GM18907 (cell line): ENCODE data around the gene GBE1.
"Not testable (repeated sequence)": the region's sequence is repeated elsewhere in the genome, so short reads cannot be mapped to it uniquely, and the experiment has no call there.

ENCODE experiments used
- ATAC-seq: cut with Tn5 transposase; IDR thresholded peaks from one replicate; pipeline ENCODE4 v1.9.1; 2021; ENCODE audit warnings: mild to moderate bottlenecking, moderate library complexity; ENCODE audit not compliant: unreplicated experiment

GBE1 gene

GRCh38 chr3:81760924-81761903 is at the start of gene GBE1:
GBE1 (minus strand) TSS chr3:81761645; CDS start chr3:81761517, 128 bp downstream.
- peak; percentile 92 for ATAC-seq

GRCh38 chr3:81808900-81809299 is 47.5 kb upstream of the GBE1 start:
- no peak for ATAC-seq

- no peak for ATAC-seq
Measured at GRCh38 chr3:81799403-81799802, 38.0 kb upstream of the GBE1 start.

GRCh38 chr3:81793410-81793809 is 32.0 kb upstream of the GBE1 start:
- peak; percentile 67 for ATAC-seq

GRCh38 chr3:81790117-81790516 is 28.7 kb upstream of the GBE1 start:
- no peak for ATAC-seq

- ATAC-seq = no peak
Measured at GRCh38 chr3:81789691-81790090, 28.2 kb upstream of the GBE1 start.

GRCh38 chr3:81788610-81789009 is 27.2 kb upstream of the GBE1 start:
- ATAC-seq = peak; percentile 78

- peak; percentile 50 for ATAC-seq
Measured at GRCh38 chr3:81788044-81788443, 26.6 kb upstream of the GBE1 start.

GRCh38 chr3:81782585-81782984 is 21.1 kb upstream of the GBE1 start:
- ATAC-seq = no peak

GRCh38 chr3:81778678-81779182 is 17.3 kb upstream of the GBE1 start:
- ATAC-seq = peak; percentile 51

- no peak for ATAC-seq
Measured at GRCh38 chr3:81776643-81777042, 15.2 kb upstream of the GBE1 start.

GRCh38 chr3:81770710-81771109 is 9.3 kb upstream of the GBE1 start:
- ATAC-seq = no peak

- no peak for ATAC-seq
Measured at GRCh38 chr3:81769299-81769698, 7.9 kb upstream of the GBE1 start.

- ATAC-seq = not testable (repeated sequence)
Measured at GRCh38 chr3:81767250-81767859, 5.9 kb upstream of the GBE1 start.

GRCh38 chr3:81765400-81765799 is 4.0 kb upstream of the GBE1 start:
- ATAC-seq = no peak

- ATAC-seq = no peak
Measured at GRCh38 chr3:81764665-81765064, 3.2 kb upstream of the GBE1 start.

GRCh38 chr3:81764002-81764401 is 2.6 kb upstream of the GBE1 start:
- ATAC-seq = no peak

- ATAC-seq = no peak
Measured at GRCh38 chr3:81763001-81763400, 1.6 kb upstream of the GBE1 start.

- ATAC-seq = no peak
Measured at GRCh38 chr3:81761904-81762580, 597 bp upstream of the GBE1 start.

- ATAC-seq = no peak
Measured at GRCh38 chr3:81760215-81760614, 1.2 kb downstream of the GBE1 start.

GRCh38 chr3:81758771-81759170 is 2.7 kb downstream of the GBE1 start:
- ATAC-seq = not testable (repeated sequence)
